GOT3 (cell line): ENCODE results near the gene SLC41A3.
"Not testable (repeated sequence)": the region's sequence is repeated elsewhere in the genome, so short reads cannot be mapped to it uniquely, and the experiment has no call there.

Experiments
- DNase-seq: peaks from one replicate; lab custom pipeline; 2025; ENCODE audit warnings: mixed read lengths; lab: John Stamatoyannopoulos, UW

Gene SLC41A3

DNA sequence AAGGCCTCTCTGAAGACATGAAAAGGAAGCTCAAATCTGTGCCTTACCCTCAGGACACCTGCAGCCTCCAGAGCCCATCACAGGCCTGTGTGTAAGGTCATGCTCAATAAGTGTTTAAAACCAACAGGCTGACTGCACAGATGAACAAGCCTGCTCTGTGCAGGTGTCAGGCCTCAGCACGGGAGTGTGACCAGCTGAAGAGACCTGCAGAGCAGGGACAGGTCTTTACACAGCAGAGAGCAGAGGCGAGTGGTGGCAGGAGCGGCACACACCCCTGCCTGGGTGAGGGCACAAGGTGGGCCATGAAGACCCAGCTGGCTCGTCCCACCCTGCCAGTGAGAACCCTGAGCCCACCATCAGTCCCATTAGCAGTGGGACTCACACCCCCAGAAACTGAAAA is 58.1 kb downstream of the SLC41A3 start:
- no peak for DNase-seq

DNA sequence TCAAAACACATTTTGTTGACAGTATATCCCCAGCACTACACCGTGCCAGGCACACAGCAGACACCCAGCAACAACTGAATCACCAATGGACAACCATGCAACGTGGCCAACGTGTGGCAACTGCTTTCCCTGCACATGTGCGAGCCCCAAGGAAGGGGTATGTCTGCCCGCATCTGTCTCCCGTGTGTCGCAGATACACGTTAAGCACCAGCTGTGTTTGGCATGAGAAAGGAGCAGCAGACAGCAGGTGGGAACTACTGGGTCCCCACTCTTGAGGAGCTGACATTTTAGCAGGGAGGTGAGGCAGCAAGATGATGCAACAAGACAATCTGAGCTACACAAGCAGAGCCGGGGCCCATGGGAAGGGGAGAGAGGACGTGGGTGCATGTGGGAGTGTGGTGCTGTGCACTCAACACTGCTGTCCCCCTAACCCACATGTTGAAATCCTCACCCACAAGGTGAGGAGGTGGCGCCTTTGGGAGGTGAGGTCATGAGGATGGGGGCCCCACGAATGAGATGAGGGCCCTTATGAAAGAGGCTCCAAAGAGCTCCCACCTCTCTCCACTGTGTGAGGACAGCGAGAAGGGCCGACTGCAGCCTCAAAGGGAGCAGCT is 58.7 kb downstream of the SLC41A3 start:
- DNase-seq: no peak

DNA sequence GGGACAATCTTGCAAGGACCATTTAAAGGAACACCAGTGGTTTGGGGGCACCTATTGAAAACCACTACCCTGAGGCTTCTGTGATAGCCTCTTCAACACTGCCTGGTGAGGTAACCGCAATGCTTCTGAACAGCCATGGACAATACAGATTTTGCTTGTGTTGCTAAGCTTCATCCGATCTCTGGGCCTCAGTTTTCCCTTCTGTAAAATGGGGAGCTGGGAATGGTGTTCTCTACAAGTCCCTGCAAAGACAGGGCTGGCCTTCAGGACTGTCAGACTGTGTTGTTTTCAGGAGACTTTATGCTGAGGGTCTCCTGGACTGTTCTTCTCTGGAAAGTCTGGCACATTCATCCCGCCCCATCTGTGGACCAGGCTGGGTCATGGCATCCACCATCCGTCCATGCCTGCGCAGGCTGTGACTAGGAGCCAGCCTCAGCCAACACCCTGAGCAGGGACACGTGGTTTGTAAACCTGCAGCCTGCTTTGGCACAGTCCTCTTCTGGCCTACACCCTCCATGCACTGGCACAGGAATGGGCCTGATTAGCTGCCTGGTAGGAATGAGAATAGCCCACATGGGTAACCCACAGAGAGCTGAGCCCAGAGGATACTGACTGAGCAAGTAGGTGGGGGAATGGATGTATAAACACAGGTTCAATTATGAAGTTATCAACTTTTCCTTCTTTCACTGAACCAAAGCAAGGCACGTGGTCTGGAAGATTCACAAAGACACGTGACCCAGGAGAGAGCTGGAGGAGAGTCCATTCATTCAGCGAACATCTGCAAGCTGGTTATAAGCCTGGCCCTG is 59.7 kb downstream of the SLC41A3 start:
- DNase-seq: no peak

DNA sequence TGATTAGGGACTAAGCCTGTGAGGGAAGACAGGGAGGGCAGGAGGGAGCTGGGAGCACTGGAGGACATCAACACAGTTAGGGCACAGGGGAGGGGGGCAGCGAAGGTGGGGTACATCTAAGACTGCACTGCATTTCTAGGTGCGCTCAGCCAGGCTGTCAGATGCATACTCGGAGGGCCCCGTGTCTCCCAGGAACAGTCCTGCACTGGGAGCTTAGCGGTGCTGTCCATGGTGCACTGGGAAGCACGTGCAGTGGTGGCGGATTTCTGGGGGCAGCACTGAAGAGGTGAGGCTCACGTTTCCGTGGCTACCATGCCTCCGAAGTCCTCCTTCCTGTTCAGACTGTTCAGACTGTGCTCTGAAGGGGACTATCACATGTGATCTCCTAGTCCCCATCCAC is 60.5 kb downstream of the SLC41A3 start:
- no peak for DNase-seq

DNA sequence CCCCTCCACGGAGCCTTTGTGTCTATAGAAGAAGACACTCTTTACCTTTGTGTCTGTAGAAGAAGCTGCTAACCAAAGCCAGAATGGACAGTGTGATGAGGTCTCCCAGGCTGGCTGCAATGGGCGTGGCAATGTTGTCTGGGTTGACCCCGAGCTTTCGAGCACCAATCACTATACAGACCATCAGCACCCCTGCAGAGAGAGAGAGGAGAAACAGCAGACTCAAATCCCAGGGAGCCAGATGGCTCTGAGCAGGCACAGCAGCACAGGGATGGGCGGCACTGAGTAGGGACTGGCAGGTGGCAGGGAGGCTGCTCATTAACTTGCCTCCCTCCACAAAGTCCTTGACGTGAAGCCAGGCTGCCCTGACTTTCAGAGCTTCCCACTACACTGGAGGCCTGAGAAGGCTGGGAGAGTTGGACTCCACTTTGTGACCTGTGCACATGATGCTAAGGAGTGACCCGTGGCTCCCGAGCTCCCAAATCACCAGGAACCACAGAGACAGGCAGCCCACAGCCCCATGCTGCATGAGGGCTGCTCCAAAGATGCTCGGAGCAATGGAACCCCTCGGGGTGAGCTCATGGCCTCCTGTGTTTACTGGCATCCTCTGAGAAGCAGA is 61.1 kb downstream of the SLC41A3 start:
- no peak for DNase-seq

DNA sequence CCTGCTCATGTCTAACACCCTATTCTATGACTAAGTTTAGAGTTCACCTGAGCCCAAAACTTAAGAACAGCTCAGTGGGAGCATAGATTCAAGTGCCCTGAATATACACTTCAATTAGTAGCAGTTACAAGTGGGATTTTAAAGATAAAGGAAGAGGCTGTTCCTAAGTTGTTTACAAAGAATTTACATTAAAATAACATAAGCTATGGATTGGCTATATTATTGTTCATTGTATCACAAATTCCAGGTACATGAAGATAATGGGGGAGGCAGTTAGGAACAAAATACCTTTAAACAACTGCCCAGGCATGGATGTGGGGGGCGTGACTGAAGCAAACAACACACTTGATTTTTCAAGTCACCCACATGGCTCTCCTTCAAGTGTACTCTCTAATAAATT is 62.2 kb downstream of the SLC41A3 start:
- no peak for DNase-seq

DNA sequence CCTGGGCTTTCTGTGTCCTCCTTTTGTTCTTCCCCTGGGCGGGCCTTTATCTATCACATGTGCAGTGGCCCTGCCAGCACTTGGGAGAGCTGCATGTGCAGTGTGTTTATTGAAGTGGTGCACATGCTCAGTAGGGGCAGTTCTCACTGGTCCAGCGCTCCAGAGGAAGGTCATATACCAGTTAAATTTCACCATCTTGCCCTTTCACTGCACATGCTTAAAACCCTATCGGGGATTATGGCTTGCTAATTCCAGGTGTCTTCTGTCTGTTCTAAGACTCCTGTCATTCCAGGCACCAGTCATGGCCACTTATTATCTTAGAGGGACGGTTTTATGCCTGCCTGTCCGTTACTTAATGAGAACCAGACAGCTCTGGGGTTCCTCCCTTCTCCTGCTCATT is 62.7 kb downstream of the SLC41A3 start:
- DNase-seq: no peak

DNA sequence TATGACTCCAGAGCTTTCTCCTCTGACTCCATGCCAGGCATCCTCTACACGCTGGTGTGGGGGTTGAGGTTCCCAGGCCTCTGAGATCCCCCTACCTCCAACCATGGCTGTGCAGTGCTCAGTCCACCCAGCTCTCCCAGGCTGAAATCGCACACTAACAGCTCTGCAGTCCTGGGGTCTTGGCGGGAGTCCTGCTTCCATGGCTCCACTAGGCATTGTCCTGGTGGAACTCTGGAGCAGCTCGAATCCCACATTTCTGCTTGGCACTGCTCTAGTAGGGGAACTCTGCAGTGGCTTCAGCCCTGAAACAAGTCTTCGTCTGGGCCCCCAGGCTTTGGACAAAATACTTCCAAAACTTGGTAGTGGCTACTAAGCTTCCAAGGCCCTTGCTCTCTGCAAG is 64.2 kb downstream of the SLC41A3 start:
- DNase-seq: no peak

DNA sequence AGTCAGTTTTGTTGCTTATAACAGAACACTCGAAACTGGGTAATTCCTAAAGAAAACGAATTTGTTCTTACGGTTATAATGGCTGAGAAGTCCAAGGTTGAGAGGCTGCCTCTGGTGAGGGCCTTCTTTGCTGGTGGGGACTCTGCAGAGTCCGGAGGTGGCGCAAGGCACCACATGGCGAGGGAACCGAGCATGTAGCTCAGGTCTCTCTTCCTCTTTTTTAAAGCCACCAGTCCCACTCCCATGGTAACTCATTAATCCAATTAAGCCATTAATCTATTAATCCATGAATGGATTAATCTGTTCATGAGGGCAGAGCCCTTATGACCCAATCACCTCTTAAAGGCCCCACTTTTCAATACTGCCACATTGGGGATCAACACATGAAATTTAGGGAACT is 64.9 kb downstream of the SLC41A3 start:
- no peak for DNase-seq

DNA sequence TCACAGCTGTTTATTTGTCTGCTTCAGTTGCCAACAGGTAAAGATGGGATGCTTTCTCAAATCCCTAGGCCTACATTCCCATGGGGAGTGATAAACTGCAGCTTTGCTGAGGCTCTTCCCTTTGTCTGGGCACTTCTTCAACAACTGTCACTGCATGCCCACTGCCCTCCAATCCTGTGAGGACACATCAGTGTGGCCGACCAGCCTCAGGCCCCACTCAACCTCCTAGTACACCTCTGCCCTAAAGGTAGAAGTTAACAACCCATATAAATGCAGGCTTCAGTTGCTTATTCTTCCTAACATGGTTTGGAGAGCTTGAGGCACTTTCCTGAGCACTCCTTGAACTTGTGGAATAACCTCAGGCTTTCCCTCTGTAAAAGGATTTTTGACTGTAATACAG is 65.4 kb downstream of the SLC41A3 start:
- no peak for DNase-seq

DNA sequence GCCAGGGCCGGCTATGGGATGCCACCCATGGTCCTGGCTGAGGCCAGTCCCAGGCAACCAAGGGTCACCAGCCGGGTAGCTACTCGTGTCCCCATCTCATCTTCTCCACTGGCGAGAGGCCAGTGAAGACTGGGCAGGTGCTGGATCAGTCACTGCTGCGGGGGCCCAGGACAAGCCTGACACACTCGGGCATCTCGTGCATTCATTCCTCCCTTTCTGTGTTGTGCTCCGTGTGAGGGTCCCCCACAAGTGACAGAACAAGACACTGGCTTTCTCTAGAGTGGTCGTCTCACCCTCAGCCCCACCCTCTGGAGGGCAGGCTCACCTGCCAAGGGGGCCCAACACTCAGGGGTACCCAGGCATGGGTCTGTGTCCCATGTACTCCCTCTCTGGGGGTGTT is 66.6 kb downstream of the SLC41A3 start:
- DNase-seq: no peak

DNA sequence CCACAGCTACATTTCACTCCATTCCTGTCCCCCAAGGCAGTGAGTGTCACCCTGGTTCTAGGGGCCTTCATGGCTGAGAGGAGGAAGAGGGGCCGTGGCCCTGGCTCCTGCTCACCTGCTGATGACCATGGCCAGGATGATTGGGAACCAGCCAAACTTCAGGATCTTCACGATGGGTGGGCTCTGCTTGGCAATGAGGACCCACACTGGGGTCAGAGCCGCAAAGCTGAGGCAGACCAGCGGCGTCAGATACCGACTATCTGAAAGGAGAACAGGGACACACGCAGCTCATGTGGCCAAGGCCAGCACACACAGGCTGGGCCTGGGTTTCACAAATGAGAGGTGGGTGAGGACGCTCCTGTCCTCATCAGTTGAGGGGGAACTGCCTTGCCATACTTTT is 67.3 kb downstream of the SLC41A3 start:
- DNase-seq: no peak

DNA sequence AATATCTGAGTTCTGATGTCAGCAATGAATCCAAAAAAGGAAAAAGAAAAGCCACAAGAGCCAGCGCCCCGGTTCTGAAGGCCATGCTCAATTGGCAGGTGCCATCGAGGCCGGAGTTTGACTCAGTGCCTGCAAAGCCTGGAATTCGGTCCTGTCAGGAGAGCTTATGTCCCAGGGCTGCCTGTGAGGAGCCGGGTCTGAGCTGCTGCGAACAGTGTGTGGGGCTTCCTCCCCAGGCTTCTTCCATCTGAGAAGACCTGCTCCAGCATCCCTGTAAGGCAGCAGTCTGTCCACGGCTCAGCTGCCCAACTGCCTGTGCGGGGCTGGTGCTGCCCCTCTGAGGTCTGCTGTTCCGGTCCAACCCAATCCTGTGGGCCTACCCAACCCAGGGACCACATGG is 68.8 kb downstream of the SLC41A3 start:
- DNase-seq: no peak

DNA sequence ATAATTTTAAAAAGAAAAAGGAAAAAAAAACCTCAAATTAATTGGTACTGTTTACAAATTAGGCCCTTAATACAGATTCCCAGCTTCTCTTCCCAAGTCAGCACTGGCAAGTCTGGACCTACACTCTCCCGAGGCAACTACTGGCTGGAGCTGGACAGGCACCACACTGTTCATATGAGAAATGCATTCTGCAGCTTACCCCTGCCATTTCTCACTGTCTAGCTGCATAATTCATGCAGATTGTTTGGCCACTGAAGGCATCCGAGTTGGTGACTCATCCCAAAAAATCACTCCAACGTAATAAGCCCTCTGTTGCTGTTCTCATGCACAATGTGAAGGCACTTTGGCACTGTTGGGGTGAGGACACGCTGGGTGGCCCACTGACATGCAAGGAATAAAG is 69.7 kb downstream of the SLC41A3 start:
- DNase-seq: no peak

DNA sequence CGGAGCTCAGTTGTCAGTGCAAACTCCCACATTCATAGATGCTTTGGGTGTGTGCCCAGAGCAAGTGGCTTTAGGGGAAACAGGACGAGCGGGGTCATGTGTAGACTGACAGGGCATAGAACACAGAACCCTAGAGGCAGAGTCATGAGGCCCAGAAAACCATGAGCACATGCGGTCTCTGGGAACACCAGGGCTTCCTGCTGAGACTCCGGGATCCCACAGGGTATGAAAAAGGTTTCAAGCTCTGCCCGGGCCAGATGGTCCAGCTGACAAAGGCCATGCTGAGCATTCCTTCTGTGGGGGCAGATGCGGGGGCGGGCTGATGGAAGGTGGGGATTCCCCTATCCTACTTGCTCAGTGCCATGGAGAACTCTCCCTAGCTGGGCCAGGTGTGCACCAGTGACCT is 70.2 kb downstream of the SLC41A3 start:
- DNase-seq: no peak

DNA sequence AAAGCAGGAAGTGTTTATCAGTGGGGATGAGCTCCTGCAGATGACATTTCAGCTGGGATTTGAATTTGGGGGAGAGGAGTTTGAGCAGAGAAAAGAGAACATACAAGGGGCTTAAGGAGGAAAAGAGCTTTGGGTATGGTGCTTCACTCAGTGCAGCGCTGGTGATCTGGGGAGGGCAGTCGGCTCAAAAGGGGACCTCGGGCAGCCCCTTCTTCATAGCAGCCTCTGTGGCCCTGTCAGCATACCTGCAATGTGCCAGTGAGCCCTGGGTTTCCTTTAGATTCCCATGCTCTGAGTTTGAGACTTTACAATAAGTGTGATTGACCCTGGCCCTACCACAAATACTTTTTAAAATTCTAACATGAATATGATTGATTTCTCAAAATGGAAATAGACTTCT is 74.7 kb downstream of the SLC41A3 start:
- no peak for DNase-seq

DNA sequence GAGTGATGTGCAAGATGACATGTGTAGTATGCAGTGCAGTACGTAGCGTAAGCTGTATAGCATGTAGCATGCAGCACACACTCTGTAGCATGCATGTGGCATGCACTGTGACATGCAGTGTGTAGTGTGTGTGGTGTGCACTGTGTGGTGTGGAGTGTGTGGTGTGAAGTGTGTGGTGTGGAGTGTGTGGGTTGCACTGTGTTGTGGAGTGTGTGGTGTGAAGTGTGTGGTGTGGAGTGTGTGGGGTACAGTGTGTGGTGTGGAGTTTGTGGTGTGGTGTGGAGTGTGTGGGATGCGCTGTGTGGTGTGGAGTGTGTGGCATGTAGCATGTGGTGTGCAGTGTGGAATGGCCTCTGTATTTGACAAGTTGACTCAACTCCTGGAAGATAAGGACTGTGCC is 75.7 kb downstream of the SLC41A3 start:
- no peak for DNase-seq

DNA sequence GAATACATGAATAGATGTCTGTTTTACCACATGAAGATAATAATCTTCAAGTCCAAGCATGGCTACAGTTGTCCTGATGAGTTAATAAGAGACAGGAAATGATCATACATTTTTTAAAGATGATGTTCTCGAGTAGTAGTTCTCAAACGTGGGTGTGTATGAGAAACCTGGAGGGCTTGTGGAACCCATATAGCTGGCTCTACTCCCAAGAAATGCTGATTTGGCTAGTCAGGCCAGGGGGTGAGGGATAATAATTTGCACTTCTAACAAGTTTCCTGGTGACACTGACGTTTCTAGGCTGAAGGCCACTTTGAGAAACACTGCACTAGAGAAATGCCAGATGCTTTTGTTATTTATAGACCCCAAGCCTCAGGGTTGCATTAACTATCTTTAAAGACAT is 78.0 kb downstream of the SLC41A3 start:
- no peak for DNase-seq

DNA sequence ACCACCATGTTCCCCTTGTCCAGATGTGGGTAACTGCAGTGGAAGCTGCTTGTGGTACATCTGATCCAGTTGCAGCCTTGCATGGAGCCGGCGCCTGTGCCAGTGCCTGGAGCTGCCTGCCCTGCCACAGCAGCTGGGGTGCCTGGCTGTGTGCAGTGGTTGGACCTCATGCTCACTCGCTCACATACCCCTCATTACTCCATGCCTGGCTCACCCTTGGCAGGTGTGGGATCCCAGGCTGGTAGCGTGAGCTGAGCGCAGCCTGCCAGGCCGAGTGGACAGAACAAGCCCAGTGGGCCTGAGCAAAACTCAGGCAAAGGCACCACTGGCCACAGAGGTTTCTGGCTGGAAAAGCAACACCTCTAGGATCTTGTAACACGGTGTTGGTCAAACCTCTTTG is 79.2 kb downstream of the SLC41A3 start:
- DNase-seq: no peak

DNA sequence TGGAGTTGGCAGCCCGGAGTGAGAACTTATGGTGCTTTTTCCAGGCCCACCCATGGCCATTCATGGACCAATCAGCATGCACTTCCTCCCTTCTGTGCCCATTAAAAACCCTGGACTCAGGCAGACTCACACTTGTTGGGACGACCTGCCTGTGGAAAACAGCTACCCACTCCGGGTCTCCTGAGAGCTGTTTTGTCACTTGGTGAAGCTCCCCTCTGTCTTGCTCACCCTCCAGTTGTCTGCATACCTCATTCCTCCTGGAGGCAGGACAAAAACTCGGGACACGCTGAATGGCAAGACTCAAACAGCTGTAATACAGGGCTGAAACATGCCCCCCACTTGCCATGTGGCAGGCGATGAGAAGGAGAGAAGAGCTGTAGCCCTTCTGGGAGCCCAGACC is 79.7 kb downstream of the SLC41A3 start:
- no peak for DNase-seq

DNA sequence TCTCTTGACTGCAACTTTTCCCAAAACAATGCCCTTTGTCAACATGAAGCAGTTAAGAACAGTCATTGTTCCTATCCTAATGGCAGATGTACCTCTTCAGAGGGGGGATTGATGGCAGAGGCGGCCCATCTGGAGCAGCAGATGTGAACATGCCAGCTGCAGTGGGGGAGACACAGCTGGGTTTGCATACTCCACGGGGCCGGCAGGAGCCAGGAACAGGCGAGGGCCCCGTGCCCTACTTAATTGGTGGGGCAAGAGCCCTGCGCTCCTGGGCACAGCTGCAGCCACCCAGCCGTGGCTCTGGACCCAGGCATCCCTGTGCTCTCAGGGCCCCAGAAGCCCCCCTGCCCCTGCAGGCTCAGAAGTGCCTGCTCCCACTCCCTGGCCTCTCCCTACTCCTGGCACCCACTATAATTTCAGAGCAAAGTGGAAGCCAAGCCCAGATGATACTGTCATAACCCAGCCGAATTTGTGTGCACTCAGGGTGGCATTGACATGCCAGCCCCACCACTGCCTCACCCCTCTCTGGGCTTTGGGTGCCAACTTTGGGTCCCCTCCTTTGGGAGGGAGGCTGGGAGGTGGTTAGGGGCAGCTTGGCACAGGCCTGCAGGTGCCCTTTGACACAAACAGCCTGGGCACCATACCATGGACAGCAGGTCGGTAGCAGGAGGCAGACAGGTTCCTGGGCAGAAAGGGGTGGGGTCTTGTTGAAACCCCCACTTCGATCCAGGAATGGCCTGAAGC is 80.3 kb downstream of the SLC41A3 start:
- no peak for DNase-seq

DNA sequence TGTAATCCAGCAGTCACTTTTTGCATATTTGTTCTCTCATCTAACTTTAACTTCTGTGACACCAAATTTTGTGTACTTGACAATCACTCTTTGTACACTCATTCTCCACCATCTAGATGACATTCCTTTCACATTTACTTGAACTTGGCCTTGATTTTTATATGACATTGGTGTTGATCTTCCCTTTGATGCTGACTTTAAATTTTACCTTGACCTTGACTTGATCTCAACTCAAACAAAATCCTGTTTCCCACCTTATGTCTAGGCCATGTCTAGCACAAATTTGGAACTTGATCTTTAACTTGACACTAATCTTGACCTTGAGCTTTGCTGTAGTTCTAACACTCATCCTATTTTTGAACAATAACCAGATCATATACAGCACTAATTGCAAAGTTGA is 81.7 kb downstream of the SLC41A3 start:
- no peak for DNase-seq

DNA sequence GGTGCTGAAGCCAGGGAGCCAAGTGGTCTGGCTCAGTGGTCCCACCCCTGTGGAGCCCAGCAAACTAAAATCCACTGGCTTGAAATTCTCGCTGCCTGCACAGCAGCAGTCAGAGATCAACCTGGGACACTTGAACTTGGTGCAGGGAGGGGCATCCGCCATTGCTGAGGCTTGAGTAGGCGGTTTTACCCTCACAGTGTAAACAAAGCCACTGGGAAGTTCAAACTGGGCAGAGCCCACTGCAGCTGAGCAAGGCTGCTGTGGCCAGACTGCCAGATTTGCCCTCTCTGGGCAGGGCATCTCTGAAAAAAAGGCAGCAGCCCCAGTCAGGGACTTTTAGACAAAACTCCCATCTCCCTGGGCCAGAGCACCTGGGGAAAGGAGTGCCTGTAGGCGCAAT is 87.2 kb downstream of the SLC41A3 start:
- not testable (repeated sequence) for DNase-seq
